ENCODE measurements around the gene TTLL3. TPM values are rescaled to one million over a fixed set of nuclear protein-coding genes. Genes with fewer than 3 reads are reported as not detected.
"Not testable (repeated sequence)": the region's sequence is repeated elsewhere in the genome, so short reads cannot be mapped to it uniquely, and the experiment has no call there.

The TTLL3 gene
- total RNA-seq, 1 donor from 2014 or later: 7.1 TPM

GRCh38 chr3:9834520-9835380 lies 24.7 kb downstream of the TTLL3 start:
- ATAC-seq (no peak), DNase-seq (ENCODE audit: low spot score) (no peak)

GRCh38 chr3:9837701-9838582 lies 27.9 kb downstream of the TTLL3 start:
- DNase-seq (ENCODE audit: low spot score) (no peak), ATAC-seq (no peak)

DNA sequence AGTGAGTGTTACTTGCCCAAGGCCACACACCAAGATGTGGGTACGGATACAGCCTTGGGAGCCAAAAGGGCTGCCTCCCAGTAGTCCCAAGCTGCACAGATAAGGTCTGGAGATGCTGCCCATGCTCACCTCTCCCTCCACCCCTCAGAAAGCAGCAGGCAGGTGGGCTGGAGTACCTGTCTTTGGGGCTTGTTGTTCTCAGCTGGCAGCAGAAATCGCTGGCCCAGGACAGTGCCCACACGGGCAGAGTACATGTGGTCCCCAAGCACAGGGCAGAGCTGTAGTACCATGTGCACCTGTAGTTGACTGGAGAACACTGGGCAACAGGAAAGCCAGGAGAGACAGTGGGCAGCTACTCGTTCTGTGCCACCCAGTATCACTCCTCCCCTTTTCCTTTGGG lies 28.8 kb downstream of the TTLL3 start:
- DNase-seq (ENCODE audit: low spot score): no peak

GRCh38 chr3:9841015-9841414 lies 31.0 kb downstream of the TTLL3 start:
- ATAC-seq (no peak), DNase-seq (ENCODE audit: low spot score) (no peak)

More for the DNA sequence above, 28.8 kb downstream of the TTLL3 start:
- no peak for ATAC-seq

DNA sequence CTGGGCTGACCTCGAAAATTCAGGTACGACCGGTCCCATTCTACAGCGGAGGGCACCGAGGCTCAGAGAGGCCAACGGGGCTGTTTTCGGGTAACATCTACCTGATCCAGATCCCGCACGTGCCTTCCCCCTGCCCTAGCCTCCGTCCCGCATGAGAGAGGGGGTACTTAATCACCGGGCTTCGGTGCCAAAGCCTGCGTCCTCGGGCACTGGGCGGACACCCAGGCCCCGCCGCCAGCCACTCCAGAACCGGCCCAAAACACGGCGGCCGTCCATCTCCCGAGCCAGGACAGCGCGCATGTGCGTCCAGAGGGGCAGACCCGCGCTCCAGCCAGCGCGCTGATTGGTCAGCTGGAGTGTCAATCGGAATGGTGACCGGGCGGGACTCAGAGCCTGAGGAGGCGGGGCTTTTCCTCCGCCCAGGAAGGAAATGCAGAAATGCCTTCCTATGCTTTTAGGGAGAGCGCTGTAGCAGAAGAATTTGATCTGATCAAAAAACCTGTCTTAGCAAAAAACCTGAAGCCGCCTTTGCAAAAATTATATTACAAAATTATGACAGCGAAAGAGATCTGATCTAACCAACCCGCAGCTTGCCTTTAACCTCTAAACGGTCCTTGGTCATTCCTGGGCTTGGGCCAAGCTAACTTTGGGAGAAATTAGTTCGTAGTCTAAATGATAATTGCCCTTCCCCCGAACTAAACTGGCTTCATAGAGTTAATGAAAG lies 33.8 kb downstream of the TTLL3 start, which contains the start of gene RPUSD3:
RPUSD3 (minus strand) TSS at position 294 of the 724 bp plus-strand sequence; CDS start at position 276, 18 bp downstream.
- DNase-seq (ENCODE audit: low spot score) (peak; percentile 99), ATAC-seq (peak; percentile 99)

DNA sequence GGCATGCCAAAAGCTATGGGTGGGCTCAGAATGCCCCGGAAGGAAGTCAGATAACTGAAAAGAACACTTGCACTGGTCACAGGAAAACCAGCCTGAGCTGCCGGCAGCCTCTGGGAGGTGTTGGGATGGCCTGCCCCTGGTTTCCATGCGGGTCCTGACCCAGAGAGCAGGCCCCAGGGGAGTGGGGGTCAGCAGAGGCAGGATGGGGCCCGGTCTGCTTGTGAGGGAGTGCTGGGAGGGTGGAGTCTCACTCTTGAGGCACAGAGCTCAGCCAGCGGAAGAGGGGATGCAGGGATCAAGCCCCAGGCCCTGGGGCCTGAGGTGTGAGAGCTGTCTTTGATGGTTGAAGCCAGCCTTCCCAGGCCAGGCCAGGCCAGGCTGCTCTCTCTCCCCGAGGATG lies 36.2 kb downstream of the TTLL3 start:
- DNase-seq (ENCODE audit: low spot score) (no peak), ATAC-seq (no peak)

DNA sequence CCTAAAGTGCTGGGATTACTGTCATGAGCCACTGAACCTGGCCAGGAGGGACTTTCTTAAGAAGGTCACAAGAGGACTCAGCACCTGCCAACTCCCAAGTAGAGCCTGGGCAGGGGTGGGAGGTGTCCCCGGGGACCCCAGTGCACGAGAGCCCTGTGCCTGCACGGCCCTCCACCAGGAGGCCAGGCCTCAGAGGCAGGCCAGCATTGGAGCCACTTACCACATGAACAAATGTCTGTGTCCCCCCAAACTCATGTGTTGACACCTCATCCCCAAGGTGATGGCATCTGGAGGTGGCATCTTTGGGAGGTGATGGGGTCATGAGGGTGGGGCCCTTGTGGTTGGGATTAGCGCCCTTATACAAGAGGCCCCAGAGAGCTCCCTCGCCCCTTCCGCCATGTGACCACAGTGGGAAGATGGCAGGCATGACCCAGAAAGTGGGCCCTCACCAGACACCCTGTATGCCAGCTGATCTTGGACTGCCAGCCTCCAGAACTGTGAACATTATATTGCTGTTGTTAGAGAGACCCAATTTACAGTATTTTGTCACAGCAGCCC lies 36.9 kb downstream of the TTLL3 start:
- ATAC-seq (no peak), DNase-seq (ENCODE audit: low spot score) (no peak)

- DNase-seq (ENCODE audit: low spot score); ATAC-seq: not testable (repeated sequence)
These were observed 37.8 kb downstream of the TTLL3 start for GRCh38 chr3:9847870-9848269.

DNA sequence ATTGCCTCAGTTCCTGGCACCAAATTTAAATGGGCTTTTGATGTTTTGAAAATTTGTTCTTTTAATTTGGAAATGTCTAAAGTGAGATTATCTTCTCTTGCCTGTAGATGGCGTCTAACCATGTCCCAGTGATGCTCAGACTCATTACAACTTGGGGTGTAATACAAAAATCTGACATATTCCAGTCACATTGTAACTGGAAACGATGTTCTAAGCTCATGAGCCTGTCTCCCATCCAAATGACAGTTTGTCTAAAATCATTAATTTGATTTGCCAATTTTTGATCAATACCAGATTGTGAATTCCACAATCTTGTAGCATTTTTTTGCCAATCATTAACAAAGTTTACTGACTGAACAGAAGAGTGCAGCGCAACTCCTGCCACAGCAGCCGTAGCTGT lies 38.8 kb downstream of the TTLL3 start:
- not testable (repeated sequence) for ATAC-seq; DNase-seq (ENCODE audit: low spot score)

GRCh38 chr3:9851383-9851782 lies 41.3 kb downstream of the TTLL3 start:
- DNase-seq (ENCODE audit: low spot score); ATAC-seq: not testable (repeated sequence)

- DNase-seq (ENCODE audit: low spot score): peak; percentile 68
- not testable (repeated sequence) for ATAC-seq
These were observed 41.9 kb downstream of the TTLL3 start for GRCh38 chr3:9851926-9852325.

DNA sequence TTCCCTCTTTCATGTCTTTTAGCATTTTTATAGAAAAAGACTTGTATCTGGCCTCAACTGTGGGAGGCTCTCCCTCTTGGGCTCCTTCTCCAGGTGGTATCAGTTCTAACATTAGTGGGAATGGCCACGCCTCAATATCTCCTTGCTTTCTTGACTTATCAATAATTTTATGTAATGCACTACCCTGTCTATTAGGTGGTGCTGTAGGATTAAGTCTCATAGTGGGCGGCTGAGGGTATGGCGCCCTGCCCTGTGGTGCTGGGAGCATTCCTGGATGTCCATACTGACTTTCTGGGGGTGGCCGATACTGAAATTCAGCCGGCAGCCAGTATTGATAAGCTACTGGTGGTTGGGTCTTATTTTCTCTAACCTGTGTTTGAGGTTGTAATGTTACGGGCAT lies 42.5 kb downstream of the TTLL3 start:
- DNase-seq (ENCODE audit: low spot score): no peak
- ATAC-seq: no peak

GRCh38 chr3:9854291-9854940 lies 44.4 kb downstream of the TTLL3 start:
- DNase-seq (ENCODE audit: low spot score); ATAC-seq: not testable (repeated sequence)

DNA sequence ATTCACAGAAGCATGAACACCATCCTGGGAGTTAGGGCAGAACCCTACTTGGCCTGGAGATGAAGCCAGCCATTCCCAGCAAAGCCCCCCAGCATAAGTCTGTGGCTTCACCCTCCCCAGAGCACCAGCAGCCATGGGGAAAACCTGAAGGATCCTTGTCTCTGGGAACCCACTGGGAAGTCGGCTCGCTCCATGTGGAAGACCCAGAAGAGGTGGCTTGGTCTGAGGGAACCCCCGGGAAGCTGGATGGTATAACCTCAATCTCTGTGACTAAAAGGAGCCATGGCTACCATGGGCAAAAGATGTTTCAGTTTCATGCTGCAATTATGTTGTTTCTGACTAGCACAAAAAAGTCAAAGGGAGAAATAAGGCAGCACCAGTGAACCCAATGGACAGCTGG lies 45.5 kb downstream of the TTLL3 start:
- DNase-seq (ENCODE audit: low spot score) (no peak), ATAC-seq (no peak)

GRCh38 chr3:9859530-9860025 lies 49.5 kb downstream of the TTLL3 start:
- no peak for DNase-seq (ENCODE audit: low spot score)
- ATAC-seq: no peak

DNA sequence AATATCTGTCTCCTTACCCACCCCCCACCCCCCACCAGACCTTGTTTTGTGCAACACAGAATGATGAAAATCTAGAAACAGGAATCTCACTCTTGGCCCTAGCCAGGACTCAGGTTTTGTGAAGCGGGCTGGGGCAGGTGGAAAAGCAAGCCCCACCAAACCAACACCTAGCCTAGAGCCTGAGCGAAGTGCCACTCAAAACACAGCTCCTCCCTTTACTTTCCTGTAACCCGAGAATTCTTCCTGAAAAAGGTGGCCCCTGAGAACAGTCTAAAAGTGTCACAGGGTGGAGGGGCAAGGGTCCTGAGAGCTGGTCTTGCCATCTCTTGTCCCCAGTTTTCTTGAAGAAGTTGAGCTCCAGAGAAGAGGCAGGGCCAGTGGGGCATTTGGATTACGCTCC lies 51.1 kb downstream of the TTLL3 start:
- no peak for ATAC-seq
- no peak for DNase-seq (ENCODE audit: low spot score)

- ATAC-seq (no peak), DNase-seq (ENCODE audit: low spot score) (no peak)
These were observed 51.6 kb downstream of the TTLL3 start for GRCh38 chr3:9861626-9862130.

DNA sequence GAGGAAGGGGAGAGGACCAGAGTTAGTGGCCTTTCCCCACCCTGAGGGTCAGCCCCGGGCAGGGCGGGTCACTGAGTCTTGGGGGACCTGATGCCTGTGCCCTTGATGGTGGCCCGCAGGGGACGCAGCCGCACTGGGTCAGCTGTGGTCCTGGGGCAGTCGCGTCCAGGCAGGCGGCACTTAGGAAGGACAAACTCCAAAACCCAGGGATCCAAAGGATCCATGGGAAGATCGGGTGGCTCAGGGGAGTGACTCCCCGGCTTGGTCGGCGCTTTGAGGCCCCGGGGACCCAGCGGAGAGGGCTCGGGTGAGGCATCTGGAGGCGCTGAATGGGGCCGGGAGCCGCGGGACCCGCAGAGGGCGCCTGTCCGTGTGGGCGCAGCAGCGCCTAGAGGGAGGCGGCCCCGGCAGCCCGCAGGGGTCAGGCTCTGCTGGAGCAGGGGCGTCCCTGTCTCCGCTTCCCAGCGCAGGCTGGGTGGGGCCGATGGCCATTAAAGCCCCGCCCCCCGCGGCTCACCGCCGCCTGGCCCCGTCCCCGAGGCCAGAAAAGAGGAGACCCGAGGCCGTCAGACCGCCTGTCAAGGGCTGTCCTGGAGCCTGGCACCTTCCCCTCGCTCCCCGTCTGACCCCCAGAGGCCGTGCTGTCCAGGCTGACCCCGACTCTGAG lies 52.5 kb downstream of the TTLL3 start:
- DNase-seq (ENCODE audit: low spot score) (peak; percentile 60), ATAC-seq (peak; percentile 94)
